ENCODE measurements around the gene TSPAN32.
"Not testable (repeated sequence)": the region's sequence is repeated elsewhere in the genome, so short reads cannot be mapped to it uniquely, and the experiment has no call there.

Gene TSPAN32

DNA sequence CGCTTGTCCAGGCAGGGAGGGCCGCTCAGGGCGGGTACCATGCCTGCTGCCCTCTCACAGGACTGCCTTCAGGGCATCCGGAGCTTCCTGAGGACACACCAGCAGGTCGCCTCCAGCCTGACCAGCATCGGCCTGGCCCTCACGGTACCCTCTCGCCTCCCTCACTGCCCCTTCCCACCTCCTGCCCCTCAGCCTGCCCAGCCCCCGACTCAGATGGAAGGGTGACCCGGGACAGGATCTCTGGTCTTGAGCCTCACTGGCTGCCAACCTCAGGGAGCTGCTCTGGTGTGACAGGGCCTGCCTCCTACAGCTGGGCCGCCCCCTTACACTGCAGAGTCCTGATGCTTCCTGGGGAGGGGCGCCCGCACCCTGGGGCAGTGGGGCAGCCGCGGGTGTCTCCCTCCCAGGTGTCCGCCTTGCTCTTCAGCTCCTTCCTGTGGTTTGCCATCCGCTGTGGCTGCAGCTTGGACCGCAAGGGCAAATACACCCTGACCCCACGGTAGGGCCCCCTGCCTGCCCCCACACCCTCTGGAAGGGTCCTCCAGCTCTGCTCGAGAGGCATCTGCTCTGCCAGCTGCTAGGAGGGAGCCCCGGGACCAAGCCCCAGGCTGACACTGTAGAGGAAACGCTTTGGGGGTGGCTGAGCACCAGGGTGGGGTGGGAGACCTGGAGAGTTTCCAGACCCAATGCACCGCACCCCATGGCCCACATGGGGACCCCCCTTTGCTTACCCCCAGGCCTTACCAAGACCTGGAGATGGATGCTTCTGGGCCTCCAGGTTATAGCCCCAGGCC, 14.6 kb downstream of the TSPAN32 start:
- ATAC-seq: no peak

GRCh38 chr11:2316963-2317244, 15.1 kb downstream of the TSPAN32 start:
- ATAC-seq: no peak

GRCh38 chr11:2317354-2318050, 15.7 kb downstream of the TSPAN32 start:
- no peak for ATAC-seq

DNA sequence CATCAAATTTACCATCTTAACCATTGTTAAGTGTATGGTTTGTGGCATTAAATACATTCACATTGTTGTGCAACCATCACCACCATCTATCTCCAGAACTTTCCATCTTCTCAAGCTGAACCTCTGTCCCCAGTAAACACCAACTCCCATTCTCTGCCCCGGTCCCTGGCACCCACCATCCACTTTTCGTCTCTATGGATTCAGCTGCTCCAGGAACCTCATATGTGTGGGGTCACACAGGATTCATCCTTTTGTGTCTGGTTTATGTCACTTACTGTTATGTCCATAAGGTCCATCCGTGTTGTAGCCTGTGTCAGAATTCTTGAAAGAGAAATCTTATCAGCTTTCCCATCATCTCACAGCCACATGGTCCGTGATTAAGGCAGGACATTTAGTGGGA, 16.3 kb downstream of the TSPAN32 start:
- no peak for ATAC-seq

DNA sequence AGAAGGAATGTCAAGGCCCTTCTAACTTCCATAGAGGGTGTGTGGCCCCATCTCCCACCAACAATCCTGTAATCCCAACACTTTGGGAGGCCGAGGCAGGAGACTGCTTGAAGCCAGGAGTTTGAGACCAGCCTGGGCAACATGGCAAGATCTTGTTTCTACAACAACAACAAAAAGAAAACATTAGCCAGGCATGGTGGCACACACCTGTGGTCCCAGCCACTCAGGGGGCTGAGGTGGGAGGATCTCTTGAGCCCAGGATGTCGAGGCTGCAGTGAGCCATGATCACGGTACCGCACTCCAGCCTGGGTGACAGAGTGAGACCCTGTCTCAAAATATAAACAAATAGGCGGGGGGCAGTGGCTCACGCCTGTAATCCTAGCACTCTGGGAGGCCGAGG, 16.9 kb downstream of the TSPAN32 start:
- no peak for ATAC-seq

DNA sequence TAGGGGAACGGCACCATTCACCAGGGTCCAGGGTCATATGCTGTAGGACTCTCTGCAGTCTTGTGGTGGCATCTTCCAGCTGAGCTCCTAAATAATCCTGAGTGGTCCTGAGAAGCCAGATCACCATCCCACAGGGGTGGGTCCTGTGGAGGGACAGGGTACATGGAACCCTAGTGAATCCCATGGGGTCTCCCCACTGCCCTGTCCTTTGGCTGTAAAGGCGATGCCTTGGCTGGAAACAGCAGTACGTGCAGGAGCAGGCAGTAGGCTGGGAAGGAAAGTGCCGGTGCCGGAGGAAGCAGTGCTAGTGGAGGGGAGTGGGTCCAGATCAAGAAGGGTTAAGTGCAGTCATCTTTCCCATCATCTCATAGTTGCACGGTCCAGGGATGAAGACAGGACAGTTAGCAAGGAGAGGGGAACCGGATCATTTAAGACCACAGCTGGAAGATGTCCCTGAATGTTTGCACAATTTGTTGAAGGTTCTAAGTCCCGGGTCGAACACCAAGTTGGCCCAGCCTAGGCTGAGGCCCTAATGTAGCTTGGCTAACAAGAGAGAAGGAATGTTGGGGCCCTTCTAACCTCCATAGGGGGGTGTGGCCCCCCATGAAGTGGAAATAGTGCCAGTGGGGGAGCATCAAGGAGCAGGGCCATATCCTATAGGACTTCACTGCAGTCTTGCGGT, 18.1 kb downstream of the TSPAN32 start:
- ATAC-seq: no peak

GRCh38 chr11:2320568-2321310, 18.9 kb downstream of the TSPAN32 start:
- no peak for ATAC-seq

DNA sequence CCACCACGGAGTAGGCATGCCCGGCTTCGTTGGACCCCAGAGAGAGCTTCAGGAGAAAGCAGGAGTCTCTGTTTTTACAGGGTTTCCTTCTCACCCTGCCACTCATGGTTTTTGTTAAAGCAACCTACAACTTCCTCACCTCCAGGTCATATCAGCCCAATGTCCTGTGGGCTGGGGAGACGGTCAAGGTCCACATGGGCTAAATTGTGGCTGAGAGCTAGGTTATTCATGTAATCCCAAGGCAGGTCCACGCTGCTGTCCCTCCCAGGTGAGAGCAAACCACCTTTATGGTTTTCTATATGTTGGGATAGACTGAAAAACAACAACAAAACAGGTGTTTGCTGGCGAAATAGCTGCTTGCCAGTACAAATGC, 19.5 kb downstream of the TSPAN32 start:
- ATAC-seq: no peak

DNA sequence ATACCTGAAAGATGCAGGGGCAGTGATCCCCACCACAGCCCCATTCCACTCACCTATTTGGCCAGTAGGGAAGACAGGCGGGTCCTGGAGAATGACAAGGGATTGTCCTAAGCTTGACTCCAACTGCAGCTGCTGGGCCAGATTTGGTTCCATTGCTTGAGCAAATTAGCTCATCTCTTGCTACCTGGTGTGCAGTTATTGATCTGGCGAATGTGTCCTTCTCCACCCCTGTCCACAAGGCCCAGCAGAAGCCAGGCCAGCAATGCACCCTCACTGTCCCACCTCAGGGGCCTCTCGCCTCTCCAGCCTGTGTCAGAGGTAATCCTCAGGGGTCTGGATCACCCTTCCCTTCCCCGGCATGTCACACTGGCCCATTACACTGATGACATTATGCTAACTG, 23.3 kb downstream of the TSPAN32 start:
- ATAC-seq: no peak

DNA sequence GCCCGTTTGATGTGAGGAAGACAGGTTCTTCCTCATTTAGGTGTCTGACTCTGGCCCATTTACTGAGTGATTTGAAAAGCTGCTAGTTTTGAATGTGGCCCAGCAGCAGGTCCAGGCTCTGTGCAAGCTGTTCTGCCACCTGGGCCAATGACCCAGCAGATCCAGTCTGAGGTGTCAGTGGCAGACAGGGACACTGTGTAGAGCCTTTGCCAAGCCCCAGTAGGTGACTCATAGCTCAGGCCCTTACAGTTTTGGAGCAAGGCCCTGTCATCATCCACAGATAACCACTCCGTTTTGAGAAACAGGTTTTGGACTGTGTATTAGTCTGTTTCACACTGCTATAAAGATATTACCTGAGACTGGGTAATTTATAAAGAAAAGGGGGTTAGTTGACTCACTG, 23.9 kb downstream of the TSPAN32 start:
- ATAC-seq: no peak

GRCh38 chr11:2327032-2327431, 25.2 kb downstream of the TSPAN32 start:
- no peak for ATAC-seq

- no peak for ATAC-seq
Measured at GRCh38 chr11:2328021-2328420, 26.2 kb downstream of the TSPAN32 start.

- no peak for ATAC-seq
Measured at GRCh38 chr11:2328656-2329354, 27.0 kb downstream of the TSPAN32 start.

DNA sequence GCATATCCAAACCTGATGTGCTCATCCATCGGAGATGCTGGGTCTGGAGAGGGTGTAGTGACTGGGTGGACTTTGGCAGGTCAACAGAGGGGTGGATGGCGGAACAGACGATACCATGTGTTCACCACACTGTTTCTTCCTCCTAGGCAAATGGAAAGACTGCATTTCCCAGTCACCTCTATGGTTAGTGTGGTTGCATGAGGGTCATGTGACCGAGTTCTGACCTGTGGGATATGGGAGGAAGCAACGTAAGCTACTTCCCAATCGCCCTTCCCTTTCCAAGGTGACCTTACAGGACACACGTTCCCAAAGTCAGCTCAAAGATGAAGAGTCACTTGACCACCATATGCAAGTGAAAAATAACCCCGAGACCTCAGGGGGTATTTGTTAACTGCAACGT, 27.7 kb downstream of the TSPAN32 start:
- ATAC-seq: no peak

DNA sequence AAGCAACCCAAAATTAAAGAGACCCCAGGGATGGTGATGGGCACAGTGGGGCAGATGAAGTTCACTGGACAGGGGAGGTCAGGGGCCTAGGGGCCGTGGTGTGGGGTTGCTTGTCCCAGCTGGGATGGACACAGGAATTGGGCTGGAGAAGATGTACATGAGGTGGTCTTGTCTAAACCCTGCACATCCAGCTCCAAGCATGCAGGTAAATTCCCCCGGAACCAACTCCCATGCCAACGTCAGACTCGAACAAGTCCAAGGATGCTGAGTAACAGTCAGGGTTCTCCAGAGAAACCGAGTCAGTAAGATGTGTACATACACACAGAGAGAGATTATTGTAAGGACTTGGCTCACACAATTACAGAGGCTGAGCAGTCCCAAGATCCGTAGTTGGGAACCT, 28.9 kb downstream of the TSPAN32 start:
- ATAC-seq: no peak

DNA sequence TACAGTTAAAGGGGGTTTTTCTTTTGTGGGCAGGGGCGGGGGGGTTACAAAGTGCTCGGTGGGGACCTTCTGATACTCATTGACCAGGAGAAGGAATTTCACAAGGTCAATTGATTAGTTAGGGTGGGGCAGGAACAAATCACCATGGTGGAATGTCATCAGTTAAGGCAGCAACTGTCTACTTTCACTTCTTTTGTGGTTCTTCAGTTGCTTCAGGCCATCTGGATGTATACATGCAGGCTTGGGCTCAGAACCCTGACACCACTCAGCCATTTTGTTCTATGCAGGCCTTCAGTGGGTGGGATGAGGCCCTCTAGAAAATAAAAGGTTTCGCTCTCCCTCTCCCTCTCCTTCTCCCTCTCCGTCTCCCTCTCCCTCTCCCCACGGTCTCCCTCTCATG, 29.6 kb downstream of the TSPAN32 start:
- ATAC-seq: no peak

GRCh38 chr11:2332569-2332968, 30.8 kb downstream of the TSPAN32 start:
- ATAC-seq: not testable (repeated sequence)

- ATAC-seq: not testable (repeated sequence)
Measured at GRCh38 chr11:2333486-2334205, 31.8 kb downstream of the TSPAN32 start.

DNA sequence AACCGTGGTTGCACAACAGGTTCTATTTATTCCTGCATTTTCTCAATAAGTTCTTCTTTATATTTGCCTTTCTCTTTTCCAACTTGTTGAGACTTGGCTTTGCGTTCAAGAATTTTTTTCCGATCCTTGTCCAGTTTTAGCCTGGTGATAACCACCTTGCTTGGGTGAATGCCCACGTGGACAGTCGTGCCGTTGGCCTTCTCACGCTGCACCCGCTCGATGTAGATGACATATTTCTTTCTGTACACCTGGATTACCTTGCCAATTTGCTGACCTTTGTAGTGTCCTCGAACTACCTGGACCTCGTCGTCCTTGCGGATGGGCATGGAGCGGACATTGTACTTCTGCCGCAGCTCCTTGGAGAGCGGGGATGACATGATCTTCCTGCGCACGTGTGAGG, 33.5 kb downstream of the TSPAN32 start:
- not testable (repeated sequence) for ATAC-seq

DNA sequence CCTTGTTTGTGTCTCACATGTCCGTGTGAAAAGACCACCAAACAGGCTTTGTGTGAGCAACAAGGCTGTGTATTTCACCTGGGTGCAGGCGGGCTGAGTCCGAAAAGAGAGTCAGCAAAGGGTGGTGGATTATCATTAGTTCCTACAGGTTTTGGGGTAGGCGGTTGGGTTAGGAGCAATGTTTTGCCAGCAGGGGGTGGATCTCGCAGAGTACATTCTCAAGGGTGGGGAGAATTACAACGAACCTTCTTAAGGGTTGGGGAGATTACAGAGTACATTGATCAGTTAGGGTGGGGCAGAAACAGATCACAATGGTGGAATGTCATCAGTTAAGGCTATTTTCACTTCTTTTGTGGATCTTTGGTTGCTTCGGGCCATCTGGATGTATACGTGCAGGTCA, 36.9 kb downstream of the TSPAN32 start:
- ATAC-seq: not testable (repeated sequence)

- no peak for ATAC-seq
Measured at GRCh38 chr11:2342557-2342956, 40.7 kb downstream of the TSPAN32 start.

GRCh38 chr11:2342981-2343380, 41.2 kb downstream of the TSPAN32 start:
- ATAC-seq: no peak

All from activated CD4-positive, CD25-positive, alpha-beta regulatory T cell treated with anti-CD3 and anti-CD28 coated beads, Interleukin-2, amount 50 U/mL, for 24 hours (primary cell).